ENCODE results near the gene MAMSTR.
A peak's percentile ranks its signal among the peaks of the same experiment; 100 is the strongest.

The MAMSTR gene

GRCh38 chr19:48745208-48745995 lies 25.9 kb upstream of the MAMSTR start:
- no peak for DNase-seq

- DNase-seq: no peak
Observed at GRCh38 chr19:48742096-48742495, 22.6 kb upstream of the MAMSTR start.

- DNase-seq: no peak
Observed at GRCh38 chr19:48741129-48741999, 21.8 kb upstream of the MAMSTR start.

- no peak for DNase-seq
Observed at GRCh38 chr19:48740164-48740972, 20.8 kb upstream of the MAMSTR start, which contains the start of gene RASIP1. Gene RASIP1 (minus strand): TSS chr19:48740610. CDS start chr19:48740282, 328 bp downstream.

- no peak for DNase-seq
Observed at GRCh38 chr19:48739404-48740163, 20.1 kb upstream of the MAMSTR start.

- DNase-seq: peak; percentile 97
Observed at GRCh38 chr19:48738557-48739403, 19.3 kb upstream of the MAMSTR start.

GRCh38 chr19:48737360-48737998 lies 18.0 kb upstream of the MAMSTR start:
- no peak for DNase-seq

GRCh38 chr19:48735031-48735615 lies 15.6 kb upstream of the MAMSTR start:
- no peak for DNase-seq

GRCh38 chr19:48734625-48735024 lies 15.1 kb upstream of the MAMSTR start:
- DNase-seq: no peak

- no peak for DNase-seq
Observed at GRCh38 chr19:48731452-48731851, 11.9 kb upstream of the MAMSTR start.

- DNase-seq: no peak
Observed at GRCh38 chr19:48728911-48729664, 9.6 kb upstream of the MAMSTR start.

- no peak for DNase-seq
Observed at GRCh38 chr19:48726556-48726955, 7.0 kb upstream of the MAMSTR start.

GRCh38 chr19:48724796-48725753 lies 5.5 kb upstream of the MAMSTR start:
- DNase-seq: peak; percentile 88

- no peak for DNase-seq
Observed at GRCh38 chr19:48722196-48722708, 2.7 kb upstream of the MAMSTR start.

GRCh38 chr19:48720613-48721296 lies 1.2 kb upstream of the MAMSTR start:
- peak; percentile 99 for DNase-seq

GRCh38 chr19:48720251-48720612 lies 707 bp upstream of the MAMSTR start:
- no peak for DNase-seq

- DNase-seq: peak; percentile 57
Observed at GRCh38 chr19:48718711-48719231, 754 bp downstream of the MAMSTR start.

Data from left hindlimb (tissue), 1 donor.